Astrocyte (in vitro differentiated cells and primary cell): ENCODE measurements around the gene CCL17.
A peak's percentile ranks its signal among the peaks of the same experiment; 100 is the strongest.

Experiments
- CTCF ChIP-seq: IDR thresholded peaks from 2 replicates; pipeline ENCODE4 v1.5.1; 2011; ENCODE audit warnings: low read depth, mild to moderate bottlenecking, inconsistent platforms, low read length, moderate library complexity; ENCODE audit not compliant: insufficient read depth
- EZH2 ChIP-seq: IDR thresholded peaks from 2 replicates; pipeline ENCODE4 v1.6.1; 2012; ENCODE audit warnings: mild to moderate bottlenecking, low read length, inconsistent platforms; ENCODE audit not compliant: insufficient read depth

- TF ChIP-seq CTCF, result peak; percentile 92
- no peak for TF ChIP-seq EZH2
Observed at GRCh38 chr16:57462209-57462977, 57.8 kb downstream of the CCL17 start, which contains the start of gene POLR2C.
